Articular chondrocyte of knee joint (primary cell): ENCODE measurements around the gene FAM210B. TPM values are rescaled to one million over a fixed set of nuclear protein-coding genes. Genes with fewer than 3 reads are reported as not detected.

Experiments used
- total RNA-seq: library from RNA; depleted of rRNA; stranded (reverse); fragments of >200 nt; gene quantifications from 2 replicates; pipeline ENCODE4 v1.2.3, GENCODE V29; 2012

FAM210B gene, protein sequence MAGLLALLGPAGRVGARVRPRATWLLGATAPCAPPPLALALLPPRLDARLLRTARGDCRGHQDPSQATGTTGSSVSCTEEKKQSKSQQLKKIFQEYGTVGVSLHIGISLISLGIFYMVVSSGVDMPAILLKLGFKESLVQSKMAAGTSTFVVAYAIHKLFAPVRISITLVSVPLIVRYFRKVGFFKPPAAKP
- total RNA-seq = 64.5 and 75.3 TPM in 2 replicates

DNA sequence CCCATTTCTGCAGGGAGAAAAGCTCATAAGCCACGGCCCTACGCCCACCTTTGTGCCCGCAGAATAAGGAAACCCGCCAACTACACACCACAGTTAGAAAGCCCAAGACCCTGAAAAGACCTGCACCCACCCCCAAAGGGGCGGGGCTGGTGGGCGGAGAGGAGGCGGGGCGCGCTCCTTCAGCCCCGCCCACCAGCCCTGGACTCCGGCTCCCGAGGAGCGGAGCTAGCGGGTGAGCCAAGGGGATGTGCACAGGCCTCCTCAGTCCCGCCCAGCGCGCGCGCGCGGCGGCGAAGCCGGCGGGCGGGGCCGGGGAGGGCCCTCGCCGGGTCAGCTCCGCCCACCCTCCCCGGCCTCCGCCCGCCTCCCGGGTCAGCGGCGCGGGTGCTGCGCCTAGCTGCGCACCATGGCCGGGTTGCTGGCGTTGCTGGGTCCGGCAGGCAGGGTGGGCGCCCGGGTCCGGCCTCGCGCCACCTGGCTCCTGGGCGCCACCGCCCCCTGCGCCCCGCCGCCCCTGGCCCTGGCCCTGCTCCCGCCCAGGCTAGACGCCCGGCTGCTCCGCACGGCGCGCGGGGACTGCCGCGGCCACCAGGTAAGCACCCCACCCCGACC is at the start of gene FAM210B:
TSS of gene FAM210B (plus strand) at position 375 of the 612 bp plus-strand sequence. CDS start at position 407, 32 bp downstream.

DNA sequence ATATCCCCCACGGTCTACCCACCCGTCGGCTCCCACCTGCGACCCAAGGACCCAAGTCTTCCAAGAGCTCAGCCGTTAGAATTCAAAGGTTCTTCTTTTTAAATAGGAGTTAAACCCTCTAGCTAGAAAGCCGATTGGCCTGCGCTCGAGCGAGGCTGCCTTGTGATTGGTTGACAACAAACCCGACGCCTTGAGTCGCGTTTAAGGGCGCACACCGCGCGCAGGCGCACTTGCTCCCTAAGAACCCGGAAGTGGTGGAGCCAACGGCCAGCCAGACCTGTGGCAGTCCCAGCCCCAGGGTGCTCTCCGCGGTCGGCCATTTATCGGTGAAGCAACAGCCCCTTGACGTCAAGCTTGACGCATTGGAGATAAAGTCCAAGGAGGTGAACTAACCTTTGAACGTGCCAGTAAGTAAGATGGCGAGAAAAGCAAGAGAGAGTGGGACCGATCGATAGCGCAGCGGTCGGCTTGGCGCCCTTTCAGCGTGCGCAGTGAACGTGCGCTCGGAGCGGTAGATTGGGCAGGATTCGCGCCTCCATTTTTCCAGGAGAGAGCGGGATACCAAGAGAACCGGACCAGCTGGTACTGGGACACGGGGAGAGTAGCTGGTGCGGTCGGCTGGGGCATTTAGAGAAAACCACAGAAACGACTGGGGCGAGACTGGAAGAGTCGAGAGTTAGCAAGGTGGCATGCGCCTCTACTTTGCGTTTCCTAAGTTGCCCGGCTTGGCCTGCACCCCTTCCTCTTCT is 33.5 kb downstream of the FAM210B start, which contains the start of the genes AURKA and CSTF1:
TSS of gene AURKA (minus strand) at position 84 of the 749 bp plus-strand sequence. CDS start 4,018 bp downstream, outside the sequence.
TSS of gene CSTF1 (plus strand) at position 514 of the 749 bp plus-strand sequence. CDS start 2,908 bp downstream, outside the sequence.

DNA sequence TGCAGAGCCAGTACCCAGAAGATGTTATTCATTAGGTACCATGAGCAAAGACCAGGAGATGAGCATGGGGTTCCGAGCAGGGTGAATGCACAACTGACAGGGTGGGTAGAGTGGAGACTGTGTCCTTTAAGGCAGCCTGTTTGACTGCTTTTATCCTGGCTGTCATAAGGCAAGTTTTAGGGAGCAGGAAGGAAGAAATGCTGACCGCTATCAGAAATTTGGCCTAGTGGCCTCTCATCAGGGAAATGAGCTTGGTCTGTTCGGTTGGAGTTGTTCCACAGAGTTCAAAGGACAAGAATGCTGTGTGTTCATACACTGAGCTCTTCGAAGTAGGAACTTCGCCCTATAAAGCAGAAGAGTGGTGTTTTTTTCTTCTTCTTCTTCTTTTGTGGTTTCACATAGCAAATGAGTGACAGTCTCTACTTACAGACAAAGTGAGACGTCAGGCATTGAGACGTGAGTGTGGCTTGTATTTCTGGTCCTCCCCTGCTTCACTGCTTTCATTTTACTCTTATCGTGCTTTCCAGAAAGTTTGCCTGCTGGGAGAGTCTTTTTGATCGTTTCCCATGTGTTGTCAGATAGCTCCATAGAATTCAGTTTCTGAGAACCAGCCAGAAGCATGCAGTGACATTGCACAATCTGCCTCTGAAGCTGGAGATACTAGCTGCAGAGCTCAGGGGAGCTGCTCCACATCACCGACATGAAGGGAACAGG is 53.1 kb downstream of the FAM210B start, which contains the start of gene CASS4:
TSS of gene CASS4 (plus strand) at position 502 of the 714 bp plus-strand sequence. CDS start at position 701, 199 bp downstream.

Other genes starting within 250 kb of the FAM210B start
- not detected in 2 replicates for gene MC3R, start 110.2 kb upstream of the FAM210B start, total RNA-seq
- 17.6 and 26.7 TPM in 2 replicates for gene AURKA, start 33.2 kb downstream of the FAM210B start, total RNA-seq
- gene CSTF1, start 33.7 kb downstream of the FAM210B start, total RNA-seq = 39.1 and 39.3 TPM in 2 replicates
- 0.11 TPM in 1 of 2 replicates, not detected in the other for gene CASS4, start 53.3 kb downstream of the FAM210B start, total RNA-seq
- 74.5 and 75.5 TPM in 2 replicates for gene RTF2, start 109.7 kb downstream of the FAM210B start, total RNA-seq
- gene FAM209A, start 165.8 kb downstream of the FAM210B start, total RNA-seq = not detected in 2 replicates
- 0.22 and 0.52 TPM in 2 replicates for gene FAM209B, start 174.3 kb downstream of the FAM210B start, total RNA-seq